ENCODE measurements around the gene BPIFB4. TPM values are rescaled to one million over a fixed set of nuclear protein-coding genes. Genes with fewer than 3 reads are reported as not detected.

BPIFB4 gene
- total and polyA plus RNA-seq, 2 experiments from 2014 or later, result not detected

- Mint-ChIP-seq H3K27me3 (ENCODE audit: insufficient read depth, low read depth, poor library complexity) (no peaks in the 10 kb centered on the region), H3K4me1 (no peaks in the 10 kb centered on the region), H3K9me3 (no peaks in the 10 kb centered on the region; the same call in 2 of the 3 replicates), H3K27ac (no peak overlapping the region), H3K36me3 (ENCODE audit: low read depth) (no peaks in the 10 kb centered on the region), H3K4me3 (no peak overlapping the region)
- Histone ChIP-seq H3K4me2 (no peak overlapping the region), H3K4me3 (no peak overlapping the region), H3K79me2 (replicated peaks; ENCODE audit: insufficient read depth) (no peaks in the 10 kb centered on the region), H3K36me3 (ENCODE audit: insufficient read depth) (no peaks in the 10 kb centered on the region), H3K9me2 (ENCODE audit: insufficient read depth) (no peaks in the 10 kb centered on the region), H4K20me1 (replicated peaks; ENCODE audit: insufficient read depth) (no peaks in the 10 kb centered on the region), H3K4me1 (ENCODE audit: insufficient read depth) (no peaks in the 10 kb centered on the region), H3K27ac (ENCODE audit: low read depth) (no peak overlapping the region), H3F3A (replicated peaks; ENCODE audit: low read depth) (no peaks in the 10 kb centered on the region), H2AFZ (no peak overlapping the region), H3K27me3 (ENCODE audit: insufficient read depth) (no peaks in the 10 kb centered on the region)
- TF ChIP-seq, protein P1, sequence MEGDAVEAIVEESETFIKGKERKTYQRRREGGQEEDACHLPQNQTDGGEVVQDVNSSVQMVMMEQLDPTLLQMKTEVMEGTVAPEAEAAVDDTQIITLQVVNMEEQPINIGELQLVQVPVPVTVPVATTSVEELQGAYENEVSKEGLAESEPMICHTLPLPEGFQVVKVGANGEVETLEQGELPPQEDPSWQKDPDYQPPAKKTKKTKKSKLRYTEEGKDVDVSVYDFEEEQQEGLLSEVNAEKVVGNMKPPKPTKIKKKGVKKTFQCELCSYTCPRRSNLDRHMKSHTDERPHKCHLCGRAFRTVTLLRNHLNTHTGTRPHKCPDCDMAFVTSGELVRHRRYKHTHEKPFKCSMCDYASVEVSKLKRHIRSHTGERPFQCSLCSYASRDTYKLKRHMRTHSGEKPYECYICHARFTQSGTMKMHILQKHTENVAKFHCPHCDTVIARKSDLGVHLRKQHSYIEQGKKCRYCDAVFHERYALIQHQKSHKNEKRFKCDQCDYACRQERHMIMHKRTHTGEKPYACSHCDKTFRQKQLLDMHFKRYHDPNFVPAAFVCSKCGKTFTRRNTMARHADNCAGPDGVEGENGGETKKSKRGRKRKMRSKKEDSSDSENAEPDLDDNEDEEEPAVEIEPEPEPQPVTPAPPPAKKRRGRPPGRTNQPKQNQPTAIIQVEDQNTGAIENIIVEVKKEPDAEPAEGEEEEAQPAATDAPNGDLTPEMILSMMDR (conservative IDR thresholded peaks at IDR 0.05; ENCODE audit: low read depth in 2 of 2), result peak; percentile 42 to 71
- TF ChIP-seq ZNF114 (CRISPR knock-in tag; IDR thresholded peaks at IDR 0.05), result no peak
- ATAC-seq, result peak; percentile 87
- DNase-seq (ENCODE audit: low spot score), result peak; percentile 48
Observed at GRCh38 chr20:33076662-33077372, 2.6 kb upstream of the BPIFB4 start.

DNA sequence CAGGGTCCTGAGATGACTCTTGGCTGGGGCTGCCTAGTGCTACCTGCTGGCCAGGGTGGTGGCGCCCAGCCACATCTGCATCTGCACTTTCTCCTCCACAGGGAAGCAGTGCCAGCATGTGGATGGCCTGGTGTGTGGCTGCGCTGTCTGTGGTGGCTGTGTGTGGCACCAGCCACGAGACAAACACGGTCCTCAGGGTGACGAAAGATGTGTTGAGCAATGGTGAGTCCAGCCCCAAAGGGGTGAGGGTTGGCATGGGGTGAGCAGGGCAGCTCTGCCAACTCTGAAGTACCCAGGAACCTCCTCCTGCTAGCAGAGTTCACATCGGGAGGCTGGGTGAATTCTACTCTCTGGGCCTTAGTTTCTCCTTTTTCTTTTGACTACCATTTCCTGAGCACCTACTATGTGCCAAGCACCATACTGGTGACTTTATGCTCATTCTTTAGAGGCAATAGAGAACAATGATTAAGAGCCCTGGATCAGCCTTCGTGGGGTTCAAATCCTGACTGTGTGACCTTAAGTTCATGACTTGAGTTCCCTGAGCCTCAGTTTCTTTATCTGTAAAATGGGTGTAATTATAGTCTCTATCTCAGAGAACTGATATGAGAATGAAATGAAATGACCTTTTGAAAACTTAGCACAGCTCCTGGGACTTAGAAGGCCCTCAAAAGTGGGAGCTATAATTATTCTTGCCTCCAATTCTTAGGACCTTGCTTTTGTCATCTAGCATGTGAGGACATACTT lies 2.1 kb downstream of the BPIFB4 start:
- Histone ChIP-seq H3K27me3 (ENCODE audit: insufficient read depth) (no peaks in the 10 kb centered on the region), H3K9me2 (ENCODE audit: insufficient read depth) (no peaks in the 10 kb centered on the region), H3K4me2 (no peak overlapping the region), H3K36me3 (ENCODE audit: insufficient read depth) (no peaks in the 10 kb centered on the region), H3K27ac (ENCODE audit: low read depth) (no peak overlapping the region), H3K4me3 (no peak overlapping the region), H2AFZ (no peak overlapping the region), H4K20me1 (replicated peaks; ENCODE audit: insufficient read depth) (no peaks in the 10 kb centered on the region), H3K4me1 (ENCODE audit: insufficient read depth) (no peaks in the 10 kb centered on the region), H3F3A (replicated peaks; ENCODE audit: low read depth) (no peaks in the 10 kb centered on the region), H3K79me2 (replicated peaks; ENCODE audit: insufficient read depth) (no peaks in the 10 kb centered on the region)
- DNase-seq (ENCODE audit: low spot score) (no peak), ATAC-seq (no peak)
- Mint-ChIP-seq H3K4me1 (no peaks in the 10 kb centered on the region), H3K36me3 (ENCODE audit: low read depth) (no peaks in the 10 kb centered on the region), H3K27ac (no peak overlapping the region), H3K9me3 (no peaks in the 10 kb centered on the region), H3K27me3 (ENCODE audit: insufficient read depth, low read depth, poor library complexity) (peaks cover 4% of the 10 kb centered on the region), H3K4me3 (no peak overlapping the region)
- TF ChIP-seq, protein P1 (conservative IDR thresholded peaks at IDR 0.05; ENCODE audit: low read depth in 2 of 2), result no peak
- TF ChIP-seq, protein P2, sequence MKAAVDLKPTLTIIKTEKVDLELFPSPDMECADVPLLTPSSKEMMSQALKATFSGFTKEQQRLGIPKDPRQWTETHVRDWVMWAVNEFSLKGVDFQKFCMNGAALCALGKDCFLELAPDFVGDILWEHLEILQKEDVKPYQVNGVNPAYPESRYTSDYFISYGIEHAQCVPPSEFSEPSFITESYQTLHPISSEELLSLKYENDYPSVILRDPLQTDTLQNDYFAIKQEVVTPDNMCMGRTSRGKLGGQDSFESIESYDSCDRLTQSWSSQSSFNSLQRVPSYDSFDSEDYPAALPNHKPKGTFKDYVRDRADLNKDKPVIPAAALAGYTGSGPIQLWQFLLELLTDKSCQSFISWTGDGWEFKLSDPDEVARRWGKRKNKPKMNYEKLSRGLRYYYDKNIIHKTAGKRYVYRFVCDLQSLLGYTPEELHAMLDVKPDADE (IDR thresholded peaks at IDR 0.05), result no peak
- TF ChIP-seq JUNB (IDR thresholded peaks at IDR 0.05; ENCODE audit: unreplicated experiment) (no peak), ZNF114 (CRISPR knock-in tag; IDR thresholded peaks at IDR 0.05) (no peak), EZH2 (IDR thresholded peaks at IDR 0.05; ENCODE audit: low read depth, unreplicated experiment) (no peak), STAT1 (IDR thresholded peaks at IDR 0.05; ENCODE audit: unreplicated experiment) (no peak)
- TF ChIP-seq, protein P3, sequence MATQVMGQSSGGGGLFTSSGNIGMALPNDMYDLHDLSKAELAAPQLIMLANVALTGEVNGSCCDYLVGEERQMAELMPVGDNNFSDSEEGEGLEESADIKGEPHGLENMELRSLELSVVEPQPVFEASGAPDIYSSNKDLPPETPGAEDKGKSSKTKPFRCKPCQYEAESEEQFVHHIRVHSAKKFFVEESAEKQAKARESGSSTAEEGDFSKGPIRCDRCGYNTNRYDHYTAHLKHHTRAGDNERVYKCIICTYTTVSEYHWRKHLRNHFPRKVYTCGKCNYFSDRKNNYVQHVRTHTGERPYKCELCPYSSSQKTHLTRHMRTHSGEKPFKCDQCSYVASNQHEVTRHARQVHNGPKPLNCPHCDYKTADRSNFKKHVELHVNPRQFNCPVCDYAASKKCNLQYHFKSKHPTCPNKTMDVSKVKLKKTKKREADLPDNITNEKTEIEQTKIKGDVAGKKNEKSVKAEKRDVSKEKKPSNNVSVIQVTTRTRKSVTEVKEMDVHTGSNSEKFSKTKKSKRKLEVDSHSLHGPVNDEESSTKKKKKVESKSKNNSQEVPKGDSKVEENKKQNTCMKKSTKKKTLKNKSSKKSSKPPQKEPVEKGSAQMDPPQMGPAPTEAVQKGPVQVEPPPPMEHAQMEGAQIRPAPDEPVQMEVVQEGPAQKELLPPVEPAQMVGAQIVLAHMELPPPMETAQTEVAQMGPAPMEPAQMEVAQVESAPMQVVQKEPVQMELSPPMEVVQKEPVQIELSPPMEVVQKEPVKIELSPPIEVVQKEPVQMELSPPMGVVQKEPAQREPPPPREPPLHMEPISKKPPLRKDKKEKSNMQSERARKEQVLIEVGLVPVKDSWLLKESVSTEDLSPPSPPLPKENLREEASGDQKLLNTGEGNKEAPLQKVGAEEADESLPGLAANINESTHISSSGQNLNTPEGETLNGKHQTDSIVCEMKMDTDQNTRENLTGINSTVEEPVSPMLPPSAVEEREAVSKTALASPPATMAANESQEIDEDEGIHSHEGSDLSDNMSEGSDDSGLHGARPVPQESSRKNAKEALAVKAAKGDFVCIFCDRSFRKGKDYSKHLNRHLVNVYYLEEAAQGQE (IDR thresholded peaks at IDR 0.05; ENCODE audit: unreplicated experiment), result no peak

Data from GM23338 (cell line).